Liver (tissue), 3 donors: ENCODE data around the gene BTG4.

Source experiments
- ATF3 ChIP-seq: IDR thresholded peaks from 2 replicates; pipeline ENCODE4 v1.6.1; 2016; ENCODE audit warnings: antibody characterized with exemption
- HNF4A ChIP-seq, 2 donors: conservative IDR thresholded peaks; 2 replicates each; pipeline ENCODE4 v1.6.1; 2016; ENCODE audit warnings: antibody characterized with exemption in 2 of 2, mild to moderate bottlenecking in 2 of 2
- TAF1 ChIP-seq: conservative IDR thresholded peaks from 2 replicates; pipeline ENCODE4 v1.6.1; 2016; ENCODE audit warnings: antibody characterized with exemption, mild to moderate bottlenecking
- YY1 ChIP-seq: IDR thresholded peaks from 2 replicates; pipeline ENCODE4 v1.6.1; 2016; ENCODE audit warnings: antibody characterized with exemption, mild to moderate bottlenecking
- TF ChIP-seq, protein P1 (sequence below): fragments of 150-350 bp; IDR thresholded peaks from 2 replicates; pipeline ENCODE4 v1.5.1; 2017; ENCODE audit warnings: improper control_type of control experiment, low read depth, low read length; ENCODE audit not compliant: missing input control
- TF ChIP-seq, protein P2 (sequence below): IDR thresholded peaks from 2 replicates; pipeline ENCODE4 v1.6.1; 2016; ENCODE audit warnings: antibody characterized with exemption, mild to moderate bottlenecking
- donor health status: healthy.
- donor health status: healthy.

- TF ChIP-seq, protein P1, sequence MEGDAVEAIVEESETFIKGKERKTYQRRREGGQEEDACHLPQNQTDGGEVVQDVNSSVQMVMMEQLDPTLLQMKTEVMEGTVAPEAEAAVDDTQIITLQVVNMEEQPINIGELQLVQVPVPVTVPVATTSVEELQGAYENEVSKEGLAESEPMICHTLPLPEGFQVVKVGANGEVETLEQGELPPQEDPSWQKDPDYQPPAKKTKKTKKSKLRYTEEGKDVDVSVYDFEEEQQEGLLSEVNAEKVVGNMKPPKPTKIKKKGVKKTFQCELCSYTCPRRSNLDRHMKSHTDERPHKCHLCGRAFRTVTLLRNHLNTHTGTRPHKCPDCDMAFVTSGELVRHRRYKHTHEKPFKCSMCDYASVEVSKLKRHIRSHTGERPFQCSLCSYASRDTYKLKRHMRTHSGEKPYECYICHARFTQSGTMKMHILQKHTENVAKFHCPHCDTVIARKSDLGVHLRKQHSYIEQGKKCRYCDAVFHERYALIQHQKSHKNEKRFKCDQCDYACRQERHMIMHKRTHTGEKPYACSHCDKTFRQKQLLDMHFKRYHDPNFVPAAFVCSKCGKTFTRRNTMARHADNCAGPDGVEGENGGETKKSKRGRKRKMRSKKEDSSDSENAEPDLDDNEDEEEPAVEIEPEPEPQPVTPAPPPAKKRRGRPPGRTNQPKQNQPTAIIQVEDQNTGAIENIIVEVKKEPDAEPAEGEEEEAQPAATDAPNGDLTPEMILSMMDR: no peak
- TF ChIP-seq TAF1 (no peak), ATF3 (no peak), YY1 (no peak), HNF4A (conservative IDR thresholded peaks at IDR 0.05) (no peak)
- TF ChIP-seq, protein P2, sequence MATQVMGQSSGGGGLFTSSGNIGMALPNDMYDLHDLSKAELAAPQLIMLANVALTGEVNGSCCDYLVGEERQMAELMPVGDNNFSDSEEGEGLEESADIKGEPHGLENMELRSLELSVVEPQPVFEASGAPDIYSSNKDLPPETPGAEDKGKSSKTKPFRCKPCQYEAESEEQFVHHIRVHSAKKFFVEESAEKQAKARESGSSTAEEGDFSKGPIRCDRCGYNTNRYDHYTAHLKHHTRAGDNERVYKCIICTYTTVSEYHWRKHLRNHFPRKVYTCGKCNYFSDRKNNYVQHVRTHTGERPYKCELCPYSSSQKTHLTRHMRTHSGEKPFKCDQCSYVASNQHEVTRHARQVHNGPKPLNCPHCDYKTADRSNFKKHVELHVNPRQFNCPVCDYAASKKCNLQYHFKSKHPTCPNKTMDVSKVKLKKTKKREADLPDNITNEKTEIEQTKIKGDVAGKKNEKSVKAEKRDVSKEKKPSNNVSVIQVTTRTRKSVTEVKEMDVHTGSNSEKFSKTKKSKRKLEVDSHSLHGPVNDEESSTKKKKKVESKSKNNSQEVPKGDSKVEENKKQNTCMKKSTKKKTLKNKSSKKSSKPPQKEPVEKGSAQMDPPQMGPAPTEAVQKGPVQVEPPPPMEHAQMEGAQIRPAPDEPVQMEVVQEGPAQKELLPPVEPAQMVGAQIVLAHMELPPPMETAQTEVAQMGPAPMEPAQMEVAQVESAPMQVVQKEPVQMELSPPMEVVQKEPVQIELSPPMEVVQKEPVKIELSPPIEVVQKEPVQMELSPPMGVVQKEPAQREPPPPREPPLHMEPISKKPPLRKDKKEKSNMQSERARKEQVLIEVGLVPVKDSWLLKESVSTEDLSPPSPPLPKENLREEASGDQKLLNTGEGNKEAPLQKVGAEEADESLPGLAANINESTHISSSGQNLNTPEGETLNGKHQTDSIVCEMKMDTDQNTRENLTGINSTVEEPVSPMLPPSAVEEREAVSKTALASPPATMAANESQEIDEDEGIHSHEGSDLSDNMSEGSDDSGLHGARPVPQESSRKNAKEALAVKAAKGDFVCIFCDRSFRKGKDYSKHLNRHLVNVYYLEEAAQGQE: no peak
These were observed 62.3 kb downstream of the BTG4 start for GRCh38 chr11:111449696-111450479.
